Camera-type eye (tissue), 1 donor: Measurements from ENCODE around the gene SP7. TPM values are rescaled to one million over a fixed set of nuclear protein-coding genes. Genes with fewer than 3 reads are reported as not detected.

Experiments
- total RNA-seq: library from RNA; depleted of rRNA; stranded (reverse); fragments of >200 nt; gene quantifications from one replicate; pipeline ENCODE4 v1.2.3, GENCODE V29; 2014

Gene SP7
- total RNA-seq, result not detected

GRCh38 chr12:53336181-53336681 is at the start of gene SP7:
Gene SP7, minus strand, starts transcription at chr12:53336354. Its CDS starts 708 bp downstream, at chr12:53335646.

GRCh38 chr12:53380104-53380793 is 44.1 kb upstream of the SP7 start, which contains the start of gene SP1:
Gene SP1, plus strand, starts transcription at chr12:53380176. Its CDS starts 116 bp downstream, at chr12:53380292.

GRCh38 chr12:53299454-53300180 is 36.5 kb downstream of the SP7 start, which contains the start of gene MYG1:
Gene MYG1, plus strand, starts transcription at chr12:53299695. Its CDS starts 43 bp downstream, at chr12:53299738.

GRCh38 chr12:53295070-53295890 is 40.9 kb downstream of the SP7 start, which contains the start of gene PFDN5:
Gene PFDN5, plus strand, starts transcription at chr12:53295542. Its CDS starts 26 bp downstream, at chr12:53295568.

Other genes starting within 250 kb of the SP7 start
- gene IGFBP6, start 238.7 kb downstream of the SP7 start, total RNA-seq, result 116 TPM
- 0.44 TPM for gene SOAT2, start 232.9 kb downstream of the SP7 start, total RNA-seq
- 32.8 TPM for gene ZNF740, start 155.6 kb downstream of the SP7 start, total RNA-seq
- gene CSAD, start 155.4 kb downstream of the SP7 start, total RNA-seq, result 48.7 TPM
- gene ITGB7, start 129.1 kb downstream of the SP7 start, total RNA-seq, result 2.9 TPM
- gene RARG, start 104.1 kb downstream of the SP7 start, total RNA-seq, result 50.7 TPM
- gene ESPL1, start 68.1 kb downstream of the SP7 start, total RNA-seq, result 6.7 TPM
- gene PFDN5, start 40.8 kb downstream of the SP7 start, total RNA-seq, result 295 TPM
- gene MYG1, start 36.7 kb downstream of the SP7 start, total RNA-seq, result 36.4 TPM
- gene AAAS, start 14.7 kb downstream of the SP7 start, total RNA-seq, result 59.4 TPM
- gene SP1, start 43.8 kb upstream of the SP7 start, total RNA-seq, result 70.4 TPM
- gene AMHR2, start 87.5 kb upstream of the SP7 start, total RNA-seq, result 0.71 TPM
- 13.7 TPM for gene PRR13, start 105.4 kb upstream of the SP7 start, total RNA-seq
- gene PCBP2, start 115.7 kb upstream of the SP7 start, total RNA-seq, result 469 TPM
- gene MAP3K12, start 163.1 kb upstream of the SP7 start, total RNA-seq, result 34.0 TPM
- gene TARBP2, start 164.9 kb upstream of the SP7 start, total RNA-seq, result 28.6 TPM
- gene NPFF, start 171.1 kb upstream of the SP7 start, total RNA-seq, result not detected